Measurements from ENCODE around the gene BCAR3. TPM values are rescaled to one million over a fixed set of nuclear protein-coding genes. Genes with fewer than 3 reads are reported as not detected.

BCAR3 gene
- total RNA-seq, 6 donors from 2014 or later = 26.3 to 48.8 (median 31.9) TPM

DNA sequence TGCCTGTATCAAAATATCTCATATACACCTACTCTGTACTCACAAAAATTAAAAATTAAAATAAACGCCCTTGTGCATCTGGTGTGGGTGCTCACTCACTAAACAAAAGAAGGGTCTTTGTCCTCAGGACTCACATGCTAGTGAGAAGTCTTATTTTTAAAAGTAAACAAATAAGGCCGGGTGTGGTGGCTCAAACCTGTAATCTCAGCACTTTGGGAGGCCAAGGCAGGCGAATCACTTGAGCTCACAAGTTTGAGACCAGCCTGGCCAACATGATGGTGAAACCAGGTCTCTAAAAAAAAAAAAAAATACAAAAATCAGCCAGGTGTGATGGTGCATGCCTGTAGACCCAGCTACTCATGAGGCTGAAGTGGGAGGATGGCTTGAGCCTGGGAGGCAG lies 51.5 kb downstream of the BCAR3 start:
- Histone ChIP-seq H3K27me3 (no peaks in the 10 kb centered on the region), H3K27ac (peak overlapping the region in 3 of 4 donors; percentile 47 to 74 (median 66)), H3K36me3 (no peaks in the 10 kb centered on the region), H3K4me1 (peaks cover 12 to 37% (median 25%) of the 10 kb centered on the region in 4 donors), H3K9me3 (no peaks in the 10 kb centered on the region), H3K4me3 (no peak overlapping the region)
- TF ChIP-seq POLR2A (IDR thresholded peaks at IDR 0.05) = no peak
- TF ChIP-seq, protein P1, sequence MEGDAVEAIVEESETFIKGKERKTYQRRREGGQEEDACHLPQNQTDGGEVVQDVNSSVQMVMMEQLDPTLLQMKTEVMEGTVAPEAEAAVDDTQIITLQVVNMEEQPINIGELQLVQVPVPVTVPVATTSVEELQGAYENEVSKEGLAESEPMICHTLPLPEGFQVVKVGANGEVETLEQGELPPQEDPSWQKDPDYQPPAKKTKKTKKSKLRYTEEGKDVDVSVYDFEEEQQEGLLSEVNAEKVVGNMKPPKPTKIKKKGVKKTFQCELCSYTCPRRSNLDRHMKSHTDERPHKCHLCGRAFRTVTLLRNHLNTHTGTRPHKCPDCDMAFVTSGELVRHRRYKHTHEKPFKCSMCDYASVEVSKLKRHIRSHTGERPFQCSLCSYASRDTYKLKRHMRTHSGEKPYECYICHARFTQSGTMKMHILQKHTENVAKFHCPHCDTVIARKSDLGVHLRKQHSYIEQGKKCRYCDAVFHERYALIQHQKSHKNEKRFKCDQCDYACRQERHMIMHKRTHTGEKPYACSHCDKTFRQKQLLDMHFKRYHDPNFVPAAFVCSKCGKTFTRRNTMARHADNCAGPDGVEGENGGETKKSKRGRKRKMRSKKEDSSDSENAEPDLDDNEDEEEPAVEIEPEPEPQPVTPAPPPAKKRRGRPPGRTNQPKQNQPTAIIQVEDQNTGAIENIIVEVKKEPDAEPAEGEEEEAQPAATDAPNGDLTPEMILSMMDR (IDR thresholded peaks at IDR 0.05) = no peak
- TF ChIP-seq EP300 (IDR thresholded peaks at IDR 0.05) = no peak
- TF ChIP-seq POLR2AphosphoS5 (IDR thresholded peaks at IDR 0.05) = no peak
- DNase-seq (no peak), ATAC-seq (ENCODE audit: low FRiP score in 2 of 2) (no peak)
- WGBS, 2 donors = 79 to 84% methylated on average over 3 of the region's 3 CpGs

- Histone ChIP-seq H3K9me3 (no peaks in the 10 kb centered on the region), H3K4me3 (no peak overlapping the region), H3K4me1 (peaks cover 20 to 44% (median 32%) of the 10 kb centered on the region in 4 donors), H3K27me3 (no peaks in the 10 kb centered on the region), H3K36me3 (no peaks in the 10 kb centered on the region), H3K27ac (peak overlapping the region; percentile 28 to 86 (median 67))
- 42 to 49% methylated on average over 9 of the region's 9 CpGs for WGBS, 2 donors
- TF ChIP-seq POLR2A (IDR thresholded peaks at IDR 0.05) (no peak), POLR2AphosphoS5 (IDR thresholded peaks at IDR 0.05) (peak; percentile 74 to 78), EP300 (IDR thresholded peaks at IDR 0.05) (peak; percentile 62 to 99 (median 86))
- TF ChIP-seq, protein P1 (IDR thresholded peaks at IDR 0.05) = peak; percentile 53 to 88 (median 82)
- ATAC-seq (ENCODE audit: low FRiP score in 2 of 2) (peak; percentile 84 to 89), DNase-seq (no peak)
Measured at GRCh38 chr1:93629101-93630059, 52.3 kb downstream of the BCAR3 start.

- no peaks in the 10 kb centered on the region for H3K36me3 ChIP-seq
- 87 to 96% methylated on average over 3 of the region's 3 CpGs for WGBS, 2 donors
- H3K4me3 ChIP-seq = no peak overlapping the region
- H3K27ac ChIP-seq = peak overlapping the region; percentile 54 to 86 (median 62)
- TF ChIP-seq EP300 (IDR thresholded peaks at IDR 0.05) = no peak
- TF ChIP-seq POLR2A (IDR thresholded peaks at IDR 0.05) = no peak
- TF ChIP-seq POLR2AphosphoS5 (IDR thresholded peaks at IDR 0.05) = no peak
- TF ChIP-seq, protein P1 (IDR thresholded peaks at IDR 0.05) = no peak
- no peaks in the 10 kb centered on the region for H3K27me3 ChIP-seq
- H3K9me3 ChIP-seq = no peaks in the 10 kb centered on the region
- H3K4me1 ChIP-seq = peaks cover 22 to 49% (median 34%) of the 10 kb centered on the region in 4 donors
- ATAC-seq (ENCODE audit: low FRiP score in 2 of 2) (no peak), DNase-seq (no peak)
Measured at GRCh38 chr1:93628681-93629080, 53.0 kb downstream of the BCAR3 start.

- H3K36me3 ChIP-seq = no peaks in the 10 kb centered on the region
- no peaks in the 10 kb centered on the region for H3K27me3 ChIP-seq
- DNase-seq = no peak
- peaks cover 21 to 61% (median 38%) of the 10 kb centered on the region in 4 donors for H3K4me1 ChIP-seq
- no peaks in the 10 kb centered on the region for H3K9me3 ChIP-seq
- TF ChIP-seq POLR2AphosphoS5 (IDR thresholded peaks at IDR 0.05) = peak; percentile 76 to 81
- TF ChIP-seq EP300 (IDR thresholded peaks at IDR 0.05) = peak in 3 of 4 donors; percentile 21 to 97 (median 96)
- no peak for TF ChIP-seq POLR2A (IDR thresholded peaks at IDR 0.05)
- TF ChIP-seq, protein P1 (IDR thresholded peaks at IDR 0.05) = no peak
- peak in 1 of 2 donors; percentile 36 for ATAC-seq (ENCODE audit: low FRiP score in 2 of 2)
- WGBS, 2 donors = 45 to 49% methylated on average over 3 of the region's 3 CpGs
- H3K27ac ChIP-seq = peak overlapping the region in 3 of 4 donors; percentile 59 to 79 (median 71)
- no peak overlapping the region for H3K4me3 ChIP-seq
Measured at GRCh38 chr1:93625582-93626327, 55.9 kb downstream of the BCAR3 start.
